ENCODE data around the gene GTPBP1.

DNA sequence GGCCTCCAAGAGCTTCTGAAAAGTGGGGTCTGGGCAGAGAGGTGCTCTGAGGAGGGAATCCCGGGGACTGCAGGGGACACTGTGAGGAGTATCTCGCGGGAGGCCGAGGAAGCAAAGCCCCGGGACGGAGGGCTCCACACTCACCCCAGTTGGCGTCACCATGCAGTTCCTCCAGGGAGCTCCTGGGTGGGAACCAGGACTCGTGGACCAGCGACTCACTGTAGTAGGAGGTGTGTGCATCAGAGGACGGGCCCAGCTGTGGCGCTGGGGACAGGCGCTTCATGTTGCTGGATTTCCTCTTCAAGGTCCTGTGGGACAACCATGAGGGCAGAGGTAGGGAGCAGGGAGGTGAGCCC lies 45.3 kb downstream of the GTPBP1 start:
- TF ChIP-seq, protein P1, sequence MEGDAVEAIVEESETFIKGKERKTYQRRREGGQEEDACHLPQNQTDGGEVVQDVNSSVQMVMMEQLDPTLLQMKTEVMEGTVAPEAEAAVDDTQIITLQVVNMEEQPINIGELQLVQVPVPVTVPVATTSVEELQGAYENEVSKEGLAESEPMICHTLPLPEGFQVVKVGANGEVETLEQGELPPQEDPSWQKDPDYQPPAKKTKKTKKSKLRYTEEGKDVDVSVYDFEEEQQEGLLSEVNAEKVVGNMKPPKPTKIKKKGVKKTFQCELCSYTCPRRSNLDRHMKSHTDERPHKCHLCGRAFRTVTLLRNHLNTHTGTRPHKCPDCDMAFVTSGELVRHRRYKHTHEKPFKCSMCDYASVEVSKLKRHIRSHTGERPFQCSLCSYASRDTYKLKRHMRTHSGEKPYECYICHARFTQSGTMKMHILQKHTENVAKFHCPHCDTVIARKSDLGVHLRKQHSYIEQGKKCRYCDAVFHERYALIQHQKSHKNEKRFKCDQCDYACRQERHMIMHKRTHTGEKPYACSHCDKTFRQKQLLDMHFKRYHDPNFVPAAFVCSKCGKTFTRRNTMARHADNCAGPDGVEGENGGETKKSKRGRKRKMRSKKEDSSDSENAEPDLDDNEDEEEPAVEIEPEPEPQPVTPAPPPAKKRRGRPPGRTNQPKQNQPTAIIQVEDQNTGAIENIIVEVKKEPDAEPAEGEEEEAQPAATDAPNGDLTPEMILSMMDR (IDR thresholded peaks at IDR 0.05), result no peak
- TF ChIP-seq EZH2 (IDR thresholded peaks at IDR 0.05; ENCODE audit: borderline replicate concordance, insufficient read depth, low read depth, low read length, poor library complexity, severe bottlenecking), result no peak
